ENCODE measurements around the gene CARD11. TPM values are rescaled to one million over a fixed set of nuclear protein-coding genes. Genes with fewer than 3 reads are reported as not detected.

CARD11 gene
- 0.39 to 1.8 TPM (median 1.7 TPM) in 3 replicates for total RNA-seq
- long read RNA-seq: 0 reads

GRCh38 chr7:3043544-3044371 is at the start of gene CARD11:
Gene CARD11 (minus strand): TSS chr7:3043867. CDS start chr7:2958506, 85,361 bp downstream.
- DNase-seq (ENCODE audit: low spot score): no peak
- no peaks in the 10 kb centered on the region for H3K27me3 Mint-ChIP-seq (ENCODE audit: low read depth)
- H3K4me3 Mint-ChIP-seq (ENCODE audit: unreplicated experiment): peak within 1 kb of the TSS; percentile 44
- H3K9me3 Mint-ChIP-seq (ENCODE audit: low read depth): no peaks in the 10 kb centered on the region
- H3K4me1 Mint-ChIP-seq (ENCODE audit: low read depth): peaks cover 3% of the 10 kb centered on the region
- no peak within 1 kb of the TSS for H3K27ac Mint-ChIP-seq (ENCODE audit: unreplicated experiment)
- no peaks in the 10 kb centered on the region for H3K36me3 Mint-ChIP-seq (ENCODE audit: low read depth)
- TF ChIP-seq, protein P1, sequence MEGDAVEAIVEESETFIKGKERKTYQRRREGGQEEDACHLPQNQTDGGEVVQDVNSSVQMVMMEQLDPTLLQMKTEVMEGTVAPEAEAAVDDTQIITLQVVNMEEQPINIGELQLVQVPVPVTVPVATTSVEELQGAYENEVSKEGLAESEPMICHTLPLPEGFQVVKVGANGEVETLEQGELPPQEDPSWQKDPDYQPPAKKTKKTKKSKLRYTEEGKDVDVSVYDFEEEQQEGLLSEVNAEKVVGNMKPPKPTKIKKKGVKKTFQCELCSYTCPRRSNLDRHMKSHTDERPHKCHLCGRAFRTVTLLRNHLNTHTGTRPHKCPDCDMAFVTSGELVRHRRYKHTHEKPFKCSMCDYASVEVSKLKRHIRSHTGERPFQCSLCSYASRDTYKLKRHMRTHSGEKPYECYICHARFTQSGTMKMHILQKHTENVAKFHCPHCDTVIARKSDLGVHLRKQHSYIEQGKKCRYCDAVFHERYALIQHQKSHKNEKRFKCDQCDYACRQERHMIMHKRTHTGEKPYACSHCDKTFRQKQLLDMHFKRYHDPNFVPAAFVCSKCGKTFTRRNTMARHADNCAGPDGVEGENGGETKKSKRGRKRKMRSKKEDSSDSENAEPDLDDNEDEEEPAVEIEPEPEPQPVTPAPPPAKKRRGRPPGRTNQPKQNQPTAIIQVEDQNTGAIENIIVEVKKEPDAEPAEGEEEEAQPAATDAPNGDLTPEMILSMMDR (IDR thresholded peaks at IDR 0.05): no peak

- no peak for DNase-seq (ENCODE audit: low spot score)
- no peaks in the 10 kb centered on the region for H3K36me3 Mint-ChIP-seq (ENCODE audit: low read depth)
- H3K27ac Mint-ChIP-seq (ENCODE audit: unreplicated experiment): no peak overlapping the region
- H3K9me3 Mint-ChIP-seq (ENCODE audit: low read depth): no peaks in the 10 kb centered on the region
- TF ChIP-seq, protein P1 (IDR thresholded peaks at IDR 0.05): no peak
- no peaks in the 10 kb centered on the region for H3K27me3 Mint-ChIP-seq (ENCODE audit: low read depth)
- H3K4me1 Mint-ChIP-seq (ENCODE audit: low read depth): peaks cover 6% of the 10 kb centered on the region
- H3K4me3 Mint-ChIP-seq (ENCODE audit: unreplicated experiment): no peak overlapping the region
Measured at GRCh38 chr7:3092468-3092867, 48.8 kb upstream of the CARD11 start.

DNA sequence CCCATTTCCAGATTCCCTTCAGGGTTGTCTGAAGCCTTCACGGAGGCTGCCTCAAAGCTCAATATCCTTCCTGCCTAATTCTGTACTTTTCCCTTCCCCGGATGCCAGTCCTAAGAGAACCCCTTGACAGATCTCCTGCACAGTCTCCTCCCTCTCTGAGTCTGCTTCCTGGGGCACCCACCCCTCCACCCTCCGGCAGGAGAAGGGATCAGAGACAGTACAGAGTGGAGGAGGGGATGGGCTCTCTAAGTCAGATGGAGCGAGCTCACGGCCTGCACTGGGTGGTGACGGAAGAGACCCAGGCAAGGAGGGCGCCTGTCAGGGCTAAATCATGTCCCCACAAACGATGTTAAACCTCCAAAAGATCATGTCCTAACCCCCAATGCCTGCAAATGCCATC is 48.0 kb upstream of the CARD11 start:
- no peak for DNase-seq (ENCODE audit: low spot score)
- Mint-ChIP-seq H3K27ac (ENCODE audit: unreplicated experiment) (no peak overlapping the region), H3K27me3 (ENCODE audit: low read depth) (no peaks in the 10 kb centered on the region), H3K9me3 (ENCODE audit: low read depth) (no peaks in the 10 kb centered on the region), H3K36me3 (ENCODE audit: low read depth) (no peaks in the 10 kb centered on the region), H3K4me1 (ENCODE audit: low read depth) (peaks cover 15% of the 10 kb centered on the region), H3K4me3 (ENCODE audit: unreplicated experiment) (no peak overlapping the region)
- TF ChIP-seq, protein P1 (IDR thresholded peaks at IDR 0.05): no peak

GRCh38 chr7:3089493-3089892 is 45.8 kb upstream of the CARD11 start:
- peaks cover 22% of the 10 kb centered on the region for H3K4me1 Mint-ChIP-seq (ENCODE audit: low read depth)
- DNase-seq (ENCODE audit: low spot score): no peak
- no peak overlapping the region for H3K4me3 Mint-ChIP-seq (ENCODE audit: unreplicated experiment)
- no peaks in the 10 kb centered on the region for H3K27me3 Mint-ChIP-seq (ENCODE audit: low read depth)
- H3K27ac Mint-ChIP-seq (ENCODE audit: unreplicated experiment): no peak overlapping the region
- no peaks in the 10 kb centered on the region for H3K36me3 Mint-ChIP-seq (ENCODE audit: low read depth)
- H3K9me3 Mint-ChIP-seq (ENCODE audit: low read depth): no peaks in the 10 kb centered on the region
- TF ChIP-seq, protein P1 (IDR thresholded peaks at IDR 0.05): peak; percentile 73

GRCh38 chr7:3087243-3087755 is 43.6 kb upstream of the CARD11 start:
- DNase-seq (ENCODE audit: low spot score): no peak
- Mint-ChIP-seq H3K27me3 (ENCODE audit: low read depth) (no peaks in the 10 kb centered on the region), H3K4me1 (ENCODE audit: low read depth) (peaks cover 30% of the 10 kb centered on the region), H3K4me3 (ENCODE audit: unreplicated experiment) (peak overlapping the region; percentile 50), H3K9me3 (ENCODE audit: low read depth) (no peaks in the 10 kb centered on the region), H3K36me3 (ENCODE audit: low read depth) (no peaks in the 10 kb centered on the region), H3K27ac (ENCODE audit: unreplicated experiment) (peak overlapping the region; percentile 87)
- TF ChIP-seq, protein P1 (IDR thresholded peaks at IDR 0.05): no peak

Data from chondrocyte (in vitro differentiated cells).